Liver (tissue), 9 donors: ENCODE results near the gene PRAME. TPM values are rescaled to one million over a fixed set of nuclear protein-coding genes. Genes with fewer than 3 reads are reported as not detected.

ENCODE experiments used
- DNase-seq: peaks from one replicate; pipeline ENCODE4 v3.0.0-alpha.2; 2017; ENCODE audit warnings: low spot score
- H3K27ac ChIP-seq, 2 donors: one replicate each; pipeline ENCODE4 v1.7.0; 2013; ENCODE audit warnings: inconsistent platforms in 2 of 2, low read length in 2 of 2, control low read depth in 1 of 2, low read depth in 1 of 2, mild to moderate bottlenecking in 1 of 2
- H3K27me3 ChIP-seq, 4 donors: one replicate each; pipeline versions ENCODE4 v1.6.1 to v1.7.0; 2013; ENCODE audit warnings: low read length in 3 of 4, inconsistent platforms in 1 of 4, mild to moderate bottlenecking in 1 of 4, moderate library complexity in 1 of 4; ENCODE audit not compliant: control insufficient read depth in 4 of 4, insufficient read depth in 4 of 4
- H3K36me3 ChIP-seq, 4 donors: one replicate each; pipeline versions ENCODE4 v1.6.1 to v1.7.0; 2013; ENCODE audit warnings: low read length in 3 of 4, mild to moderate bottlenecking in 3 of 4, low read depth in 1 of 4, moderate library complexity in 1 of 4; ENCODE audit not compliant: control insufficient read depth in 4 of 4, insufficient read depth in 3 of 4
- H3K4me1 ChIP-seq, 4 donors: one replicate each; pipeline versions ENCODE4 v1.6.1 to v1.7.0; 2013; ENCODE audit warnings: low read length in 3 of 4, mild to moderate bottlenecking in 3 of 4, moderate library complexity in 1 of 4; ENCODE audit not compliant: control insufficient read depth in 4 of 4, insufficient read depth in 4 of 4
- H3K4me3 ChIP-seq, 3 donors: one replicate each; pipeline versions ENCODE4 v1.6.1 to v1.7.0; 2013; ENCODE audit warnings: low read length in 3 of 3, control low read depth in 1 of 3, low read depth in 1 of 3, mild to moderate bottlenecking in 1 of 3
- H3K9ac ChIP-seq, 2 donors: one replicate each; pipeline ENCODE4 v1.7.0; 2013; ENCODE audit warnings: low read length in 2 of 2, mild to moderate bottlenecking in 2 of 2, moderate library complexity in 2 of 2, control low read depth in 1 of 2, low read depth in 1 of 2
- H3K9me3 ChIP-seq, 4 donors: one replicate each; pipeline versions ENCODE4 v1.6.1 to v1.7.0; 2013; ENCODE audit warnings: low read length in 3 of 4; ENCODE audit not compliant: control insufficient read depth in 4 of 4
- CTCF ChIP-seq: fragments of 150-350 bp; IDR thresholded peaks from 2 replicates; pipeline ENCODE4 v1.5.1; 2017; ENCODE audit warnings: improper control_type of control experiment, low read depth, low read length; ENCODE audit not compliant: missing input control
- EGR1 ChIP-seq, 2 donors: IDR thresholded peaks; 2 replicates each; pipeline ENCODE4 v1.6.1; 2016 to 2018; ENCODE audit warnings: antibody characterized with exemption in 2 of 2, low read depth in 2 of 2
- FOXA1 ChIP-seq: IDR thresholded peaks from 2 replicates; pipeline ENCODE4 v1.6.1; 2016; ENCODE audit warnings: antibody characterized with exemption
- FOXA2 ChIP-seq: IDR thresholded peaks from 2 replicates; pipeline ENCODE4 v1.6.1; 2016; ENCODE audit warnings: antibody characterized with exemption
- GABPA ChIP-seq, 2 donors: IDR thresholded peaks in 1 of 2; conservative IDR thresholded peaks in 1 of 2; 2 replicates each; pipeline ENCODE4 v1.6.1; 2016; ENCODE audit warnings: antibody characterized with exemption in 2 of 2, mild to moderate bottlenecking in 1 of 2, moderate library complexity in 1 of 2
- JUND ChIP-seq, 2 donors: IDR thresholded peaks; 2 replicates each; pipeline ENCODE4 v1.6.1; 2016; ENCODE audit warnings: antibody characterized with exemption in 2 of 2
- NR2F2 ChIP-seq: IDR thresholded peaks from 2 replicates; pipeline ENCODE4 v1.6.1; 2016; ENCODE audit warnings: antibody characterized with exemption
- RAD21 ChIP-seq, 2 donors: IDR thresholded peaks; 2 replicates each; pipeline ENCODE4 v1.6.1; 2016; ENCODE audit warnings: antibody characterized with exemption in 2 of 2, mild to moderate bottlenecking in 2 of 2
- REST ChIP-seq: IDR thresholded peaks from 2 replicates; pipeline ENCODE4 v1.6.1; 2016; ENCODE audit warnings: antibody characterized with exemption, mild to moderate bottlenecking
- SP1 ChIP-seq: IDR thresholded peaks from 2 replicates; pipeline ENCODE4 v1.6.1; 2018; ENCODE audit warnings: antibody characterized with exemption, mild to moderate bottlenecking
- TAF1 ChIP-seq: conservative IDR thresholded peaks from 2 replicates; pipeline ENCODE4 v1.6.1; 2016; ENCODE audit warnings: antibody characterized with exemption, mild to moderate bottlenecking
- WGBS: extraction: QIAGEN DNeasy Blood & Tissue Kit; methylation state at CpG from one replicate; pipeline ENCODE4 v1.1.7; 2013; 5-methylcytosine and 5-hydroxymethylcytosine counted together
- polyA plus RNA-seq, 2 donors: library from polyadenylated mRNA; stranded (reverse) in 1 of 2; unstranded in 1 of 2; fragments of 200-250 nt in 1 of 2; fragments of >200 nt in 1 of 2; fragmentation: Nextera tagmentation in 1 of 2; extraction: Ambion mirVana in 1 of 2; gene quantifications; one replicate each; pipeline versions ENCODE4 v1.2.1 to v1.2.3, GENCODE V29; 2013 to 2015
- total RNA-seq, 2 donors: library from RNA; depleted of rRNA; stranded (reverse); fragments of >200 nt; gene quantifications; one replicate each; pipeline ENCODE4 v1.2.3, GENCODE V29; 2014
- TF ChIP-seq, protein P1 (sequence below): IDR thresholded peaks from 2 replicates; pipeline ENCODE4 v1.6.1; 2016; ENCODE audit warnings: antibody characterized with exemption
- donor health status: healthy.
- donor health status: healthy.
- donor health status: healthy.
- donor health status: healthy.
- donor health status: healthy.

PRAME gene
- total and polyA plus RNA-seq, 4 donors, result not detected

- H3K27me3 ChIP-seq, result no peaks in the 10 kb centered on the region
- no peak for TF ChIP-seq FOXA2
- no peak for TF ChIP-seq CTCF
- TF ChIP-seq GABPA (IDR thresholded peaks at IDR 0.05 in 1 of 2, conservative IDR thresholded peaks at IDR 0.05 in 1 of 2), result no peak
- TF ChIP-seq TAF1, result no peak
- TF ChIP-seq REST, result no peak
- TF ChIP-seq, protein P1, sequence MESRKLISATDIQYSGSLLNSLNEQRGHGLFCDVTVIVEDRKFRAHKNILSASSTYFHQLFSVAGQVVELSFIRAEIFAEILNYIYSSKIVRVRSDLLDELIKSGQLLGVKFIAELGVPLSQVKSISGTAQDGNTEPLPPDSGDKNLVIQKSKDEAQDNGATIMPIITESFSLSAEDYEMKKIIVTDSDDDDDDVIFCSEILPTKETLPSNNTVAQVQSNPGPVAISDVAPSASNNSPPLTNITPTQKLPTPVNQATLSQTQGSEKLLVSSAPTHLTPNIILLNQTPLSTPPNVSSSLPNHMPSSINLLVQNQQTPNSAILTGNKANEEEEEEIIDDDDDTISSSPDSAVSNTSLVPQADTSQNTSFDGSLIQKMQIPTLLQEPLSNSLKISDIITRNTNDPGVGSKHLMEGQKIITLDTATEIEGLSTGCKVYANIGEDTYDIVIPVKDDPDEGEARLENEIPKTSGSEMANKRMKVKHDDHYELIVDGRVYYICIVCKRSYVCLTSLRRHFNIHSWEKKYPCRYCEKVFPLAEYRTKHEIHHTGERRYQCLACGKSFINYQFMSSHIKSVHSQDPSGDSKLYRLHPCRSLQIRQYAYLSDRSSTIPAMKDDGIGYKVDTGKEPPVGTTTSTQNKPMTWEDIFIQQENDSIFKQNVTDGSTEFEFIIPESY, result no peak
- TF ChIP-seq NR2F2, result no peak
- TF ChIP-seq EGR1 (IDR thresholded peaks at IDR 0.05; ENCODE audit: low read depth in 2 of 2), result no peak
- no peak for TF ChIP-seq JUND (IDR thresholded peaks at IDR 0.05)
- no peak overlapping the region for H3K4me3 ChIP-seq
- WGBS, result 93% methylated on average over 38 of the region's 38 CpGs
- no peak overlapping the region for H3K27ac ChIP-seq
- H3K9ac ChIP-seq, result no peak overlapping the region
- H3K36me3 ChIP-seq, result no peaks in the 10 kb centered on the region
- no peak for DNase-seq
- no peaks in the 10 kb centered on the region for H3K9me3 ChIP-seq
- no peaks in the 10 kb centered on the region for H3K4me1 ChIP-seq
Observed at GRCh38 chr22:22556995-22557925, 1.8 kb downstream of the PRAME start.

- Histone ChIP-seq H3K36me3 (no peaks in the 10 kb centered on the region), H3K4me3 (no peak overlapping the region), H3K9ac (no peak overlapping the region), H3K9me3 (no peaks in the 10 kb centered on the region), H3K4me1 (no peaks in the 10 kb centered on the region), H3K27ac (no peak overlapping the region), H3K27me3 (no peaks in the 10 kb centered on the region)
- no peak for TF ChIP-seq FOXA2
- TF ChIP-seq FOXA1, result no peak
- TF ChIP-seq RAD21 (IDR thresholded peaks at IDR 0.05), result no peak
- no peak for TF ChIP-seq SP1
- WGBS, result 94% methylated on average over 14 of the region's 14 CpGs
- DNase-seq, result no peak
Observed at GRCh38 chr22:22556578-22556977, 2.5 kb downstream of the PRAME start.
